HCT116 (cell line): ENCODE results near the gene AIRE. TPM values are rescaled to one million over a fixed set of nuclear protein-coding genes. Genes with fewer than 3 reads are reported as not detected.

Experiments
- ATAC-seq: fragments of 200-7000 bp; cut with Tn5 transposase; 2 replicates; pipeline ENCODE4 v1.9.1; 2020; ENCODE audit warnings: mild to moderate bottlenecking, moderate library complexity
- BruUV-seq: library from RNA; stranded (reverse); fragments of 400-500 nt; replicated peaks from 2 replicates; lab custom pipeline; 2021; lab: Mats Ljungman, UMichigan
- CTCF ChIA-PET: fragments of 300-600 bp; sonication (Branson Sonifier 250); formaldehyde crosslinking; loops from one replicate; lab custom pipeline; 2021; ENCODE audit warnings: antibody characterized with exemption; lab: Charles Lee
- POLR2A ChIA-PET: fragments of 300-600, 350-600 bp; sonication (Branson Sonifier 250); formaldehyde crosslinking; loops from one replicate; lab custom pipeline; 2021; ENCODE audit warnings: antibody characterized with exemption; lab: Charles Lee
- RAD21 ChIA-PET, 2 experiments: fragments of 300-600 bp; sonication (Branson Sonifier 250); formaldehyde crosslinking; loops; one replicate each; lab custom pipeline; 2023; ENCODE audit warnings: low total read pairs in 2 of 2; ENCODE audit not compliant: uncharacterized antibody in 2 of 2, unreplicated experiment in 2 of 2, low non-redundant PET in 1 of 2; lab: Charles Lee
- DNase-seq: peaks from one replicate; pipeline ENCODE4 v3.0.0-alpha.2; 2010; ENCODE audit warnings: low read depth, low spot score
- H2AFZ ChIP-seq: fragments of 200-600 bp; shearing (Covaris generic), sonication (generic); 2 replicates; pipeline ENCODE4 v1.6.1; 2017; ENCODE audit warnings: low read depth, mixed run types, mixed read lengths, antibody characterized with exemption, low read length; ENCODE audit not compliant: poor library complexity, severe bottlenecking
- H3K27ac ChIP-seq: 2 replicates; pipeline ENCODE4 v1.5.1; 2012; ENCODE audit warnings: low read depth, low read length
- H3K27me3 ChIP-seq: fragments of 200-600 bp; sonication (generic); 2 replicates; pipeline ENCODE4 v1.6.1; 2016; ENCODE audit warnings: mixed run types, low read length, mixed read lengths; ENCODE audit not compliant: insufficient read depth
- H3K36me3 ChIP-seq, 2 experiments: fragments of 200-500 bp in 1 of 2; fragments of 200-600 bp in 1 of 2; sonication (Bioruptor generic) in 1 of 2; sonication (generic) in 1 of 2; 2 replicates each; pipeline versions ENCODE4 v1.5.1 to v1.6.1; 2014 to 2016; ENCODE audit warnings: low read length in 2 of 2, inconsistent platforms in 1 of 2, mixed read lengths in 1 of 2, mixed run types in 1 of 2; ENCODE audit not compliant: insufficient read depth in 2 of 2, control insufficient read depth in 1 of 2
- H3K4me1 ChIP-seq, 2 experiments: fragments of 200-600 bp in 1 of 2; sonication (generic) in 1 of 2; 2 replicates each; pipeline versions ENCODE4 v1.5.1 to v1.6.1; 2012 to 2017; ENCODE audit warnings: low read length in 2 of 2, inconsistent platforms in 1 of 2, mild to moderate bottlenecking in 1 of 2, mixed read lengths in 1 of 2, mixed run types in 1 of 2, moderate library complexity in 1 of 2; ENCODE audit not compliant: insufficient read depth in 2 of 2, control insufficient read depth in 1 of 2
- H3K4me2 ChIP-seq: fragments of 200-600 bp; sonication (generic); 2 replicates; pipeline ENCODE4 v1.6.1; 2017; ENCODE audit warnings: mixed run types, low read length, mixed read lengths
- H3K4me3 ChIP-seq, 2 experiments: fragments of 200-600 bp in 1 of 2; sonication (generic) in 1 of 2; replicated peaks in 1 of 2; 2 replicates each; pipeline ENCODE4 v1.5.1; 2011 to 2016; ENCODE audit warnings: low read length in 2 of 2, control low read depth in 1 of 2, low read depth in 1 of 2, mild to moderate bottlenecking in 1 of 2, mixed read lengths in 1 of 2, mixed run types in 1 of 2
- H3K79me2 ChIP-seq: fragments of 200-600 bp; sonication (generic); 2 replicates; pipeline ENCODE4 v1.6.1; 2017; ENCODE audit warnings: mild to moderate bottlenecking, mixed run types, low read length, moderate library complexity, mixed read lengths; ENCODE audit not compliant: insufficient read depth
- H3K9ac ChIP-seq: fragments of 200-600 bp; sonication (generic); 2 replicates; pipeline ENCODE4 v1.6.1; 2016; ENCODE audit warnings: low read length, mixed read lengths
- H3K9me2 ChIP-seq: fragments of 200-600 bp; sonication (generic), shearing (Covaris generic); 2 replicates; pipeline ENCODE4 v1.6.1; 2017; ENCODE audit warnings: mixed run types, mild to moderate bottlenecking, moderate library complexity; ENCODE audit not compliant: insufficient read depth
- H3K9me3 ChIP-seq, 2 experiments: fragments of 200-500 bp in 1 of 2; fragments of 200-600 bp in 1 of 2; sonication (Bioruptor generic) in 1 of 2; sonication (generic) in 1 of 2; 2 replicates each; pipeline ENCODE4 v1.6.1; 2014 to 2017; ENCODE audit warnings: low read length in 2 of 2, mixed read lengths in 2 of 2, inconsistent platforms in 1 of 2, low read depth in 1 of 2, mild to moderate bottlenecking in 1 of 2, mixed run types in 1 of 2, moderate library complexity in 1 of 2; ENCODE audit not compliant: control insufficient read depth in 1 of 2, insufficient read depth in 1 of 2
- H4K20me1 ChIP-seq: fragments of 200-600 bp; sonication (generic), shearing (Covaris generic); 2 replicates; pipeline ENCODE4 v1.6.1; 2017; ENCODE audit warnings: mixed run types, mild to moderate bottlenecking, moderate library complexity; ENCODE audit not compliant: insufficient read depth
- ATF3 ChIP-seq: IDR thresholded peaks from 2 replicates; pipeline ENCODE4 v1.6.1; 2012
- CBX3 ChIP-seq: IDR thresholded peaks from 2 replicates; pipeline ENCODE4 v1.6.1; 2012; ENCODE audit warnings: low read depth
- CEBPB ChIP-seq: IDR thresholded peaks from 2 replicates; pipeline ENCODE4 v1.6.1; 2012; ENCODE audit warnings: low read depth
- EGR1 ChIP-seq: IDR thresholded peaks from 2 replicates; pipeline ENCODE4 v1.6.1; 2012; ENCODE audit warnings: low read depth
- ELF1 ChIP-seq: IDR thresholded peaks from 2 replicates; pipeline ENCODE4 v1.6.1; 2012; ENCODE audit warnings: low read depth, borderline replicate concordance
- EZH2 ChIP-seq: fragments of 200-600 bp; sonication (generic); IDR thresholded peaks from 2 replicates; pipeline ENCODE4 v1.6.1; 2017; ENCODE audit warnings: antibody characterized with exemption, mixed run types
- EZH2phosphoT487 ChIP-seq: fragments of 200-600 bp; IDR thresholded peaks from 2 replicates; pipeline ENCODE4 v1.6.1; 2018; ENCODE audit warnings: antibody characterized with exemption, borderline replicate concordance
- FOSL1 ChIP-seq: IDR thresholded peaks from 2 replicates; pipeline ENCODE4 v1.6.1; 2012; ENCODE audit warnings: low read depth
- JUND ChIP-seq: IDR thresholded peaks from 2 replicates; pipeline ENCODE4 v1.6.1; 2012
- MAX ChIP-seq: IDR thresholded peaks from 2 replicates; pipeline ENCODE4 v1.6.1; 2012
- POLR2A ChIP-seq: IDR thresholded peaks from 2 replicates; pipeline ENCODE4 v1.7.0; 2011; ENCODE audit warnings: borderline replicate concordance; ENCODE audit not compliant: insufficient read depth, insufficient read length; ENCODE audit errors: extremely low read depth
- RAD21 ChIP-seq: IDR thresholded peaks from 2 replicates; pipeline ENCODE4 v1.6.1; 2012; ENCODE audit warnings: low read depth, mild to moderate bottlenecking
- SIN3A ChIP-seq: IDR thresholded peaks from 2 replicates; pipeline ENCODE4 v1.6.1; 2012; ENCODE audit warnings: low read depth
- SP1 ChIP-seq: IDR thresholded peaks from 2 replicates; pipeline ENCODE4 v1.6.1; 2012; ENCODE audit warnings: low read depth
- SRF ChIP-seq: IDR thresholded peaks from 2 replicates; pipeline ENCODE4 v1.6.1; 2012; ENCODE audit warnings: low read depth
- YY1 ChIP-seq: IDR thresholded peaks from 2 replicates; pipeline ENCODE4 v1.6.1; 2011; ENCODE audit warnings: low read length, low read depth, moderate library complexity, mild to moderate bottlenecking; ENCODE audit not compliant: insufficient replicate concordance; ENCODE audit errors: extremely low read depth
- ZBTB33 ChIP-seq: IDR thresholded peaks from 2 replicates; pipeline ENCODE4 v1.6.1; 2011; ENCODE audit warnings: mild to moderate bottlenecking, low read length, moderate library complexity; ENCODE audit not compliant: insufficient replicate concordance; ENCODE audit errors: extremely low read depth
- ZFX ChIP-seq: fragments of 450-650 bp; IDR thresholded peaks from 2 replicates; pipeline ENCODE4 v1.6.1; 2017
- ZNF274 ChIP-seq: fragments of 200-500 bp; sonication (Bioruptor generic); IDR thresholded peaks from 2 replicates; pipeline ENCODE4 v1.6.1; 2014; ENCODE audit warnings: mild to moderate bottlenecking, low read depth, low read length, inconsistent platforms
- intact Hi-C: fragments of 100-400 bp; cut with micrococcal nuclease; formaldehyde crosslinking; loops from 2 replicates; pipeline ENCODE4 v1.10.0; 2022
- total RNA-seq: library from RNA; stranded (reverse); gene quantifications from one replicate; pipeline ENCODE4 v1.2.1, GENCODE V29; 2021; ENCODE audit not compliant: unreplicated experiment

The AIRE gene
- total RNA-seq, 1 experiment from 2014 or later, result not detected

- no peak for ATAC-seq
- POLR2A ChIA-PET, result no interaction called here
These were observed 30.7 kb downstream of the AIRE start for GRCh38 chr21:44316277-44316900.

More at GRCh38 chr21:44316277-44316900, 30.7 kb downstream of the AIRE start:
- Histone ChIP-seq H4K20me1 (no peaks in the 10 kb centered on the region), H2AFZ (no peak overlapping the region), H3K9me3 (no peaks in the 10 kb centered on the region), H3K27ac (peak overlapping the region; percentile 14; the same call in 1 of the 2 replicates), H3K4me3 (no peak overlapping the region), H3K9me2 (no peaks in the 10 kb centered on the region), H3K4me2 (no peak overlapping the region), H3K79me2 (no peaks in the 10 kb centered on the region), H3K36me3 (peaks cover under 1 to 11% of the 10 kb centered on the region in 2 experiments; a peak in 2 of 4 replicates), H3K4me1 (no peaks in the 10 kb centered on the region), H3K27me3 (no peaks in the 10 kb centered on the region), H3K9ac (no peak overlapping the region)
- TF ChIP-seq ZNF274 (no peak), YY1 (no peak), ZBTB33 (no peak), EZH2 (no peak), RAD21 (no peak), EZH2phosphoT487 (no peak), SRF (no peak), CEBPB (no peak), ZFX (no peak), SIN3A (no peak), ATF3 (no peak), POLR2A (no peak), EGR1 (no peak), ELF1 (no peak), JUND (no peak), MAX (no peak), FOSL1 (no peak), SP1 (no peak), CBX3 (no peak)
- no TSS peak for BruUV-seq
- ChIA-PET RAD21 (no interaction called here), CTCF (no interaction called here)
- DNase-seq, result no peak
- intact Hi-C loops, result no loop called here
